ENCODE data around the gene ENTREP1. TPM values are rescaled to one million over a fixed set of nuclear protein-coding genes. Genes with fewer than 3 reads are reported as not detected.

ENTREP1 gene
- total and polyA plus RNA-seq, 2 donors (not counting 1 experiment from before 2014, with no cell fraction given): not detected

- 59% methylated on average over 2 of the region's 5 CpGs for WGBS (ENCODE audit: insufficient coverage)
- H3K4me3 ChIP-seq (ENCODE audit: control extremely low read depth in 1 of 5, extremely low read depth in 1 of 5, insufficient read depth in 1 of 5, low read depth in 2 of 5, low read length in 4 of 5): no peak overlapping the region
- H3K27ac Mint-ChIP-seq: no peak overlapping the region
- H3K4me3 Mint-ChIP-seq: no peak overlapping the region
- ChIA-PET POLR2A (no interaction called here), CTCF (no interaction called here)
- no peaks in the 10 kb centered on the region for H3K4me1 Mint-ChIP-seq
- DNase-seq (no peak), ATAC-seq (ENCODE audit: low read depth) (no peak)
- TF ChIP-seq, protein P1, sequence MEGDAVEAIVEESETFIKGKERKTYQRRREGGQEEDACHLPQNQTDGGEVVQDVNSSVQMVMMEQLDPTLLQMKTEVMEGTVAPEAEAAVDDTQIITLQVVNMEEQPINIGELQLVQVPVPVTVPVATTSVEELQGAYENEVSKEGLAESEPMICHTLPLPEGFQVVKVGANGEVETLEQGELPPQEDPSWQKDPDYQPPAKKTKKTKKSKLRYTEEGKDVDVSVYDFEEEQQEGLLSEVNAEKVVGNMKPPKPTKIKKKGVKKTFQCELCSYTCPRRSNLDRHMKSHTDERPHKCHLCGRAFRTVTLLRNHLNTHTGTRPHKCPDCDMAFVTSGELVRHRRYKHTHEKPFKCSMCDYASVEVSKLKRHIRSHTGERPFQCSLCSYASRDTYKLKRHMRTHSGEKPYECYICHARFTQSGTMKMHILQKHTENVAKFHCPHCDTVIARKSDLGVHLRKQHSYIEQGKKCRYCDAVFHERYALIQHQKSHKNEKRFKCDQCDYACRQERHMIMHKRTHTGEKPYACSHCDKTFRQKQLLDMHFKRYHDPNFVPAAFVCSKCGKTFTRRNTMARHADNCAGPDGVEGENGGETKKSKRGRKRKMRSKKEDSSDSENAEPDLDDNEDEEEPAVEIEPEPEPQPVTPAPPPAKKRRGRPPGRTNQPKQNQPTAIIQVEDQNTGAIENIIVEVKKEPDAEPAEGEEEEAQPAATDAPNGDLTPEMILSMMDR (IDR thresholded peaks at IDR 0.05): no peak
- no peak for TF ChIP-seq EZH2 (IDR thresholded peaks at IDR 0.05; ENCODE audit: borderline replicate concordance, insufficient read depth, low read depth, low read length, poor library complexity, severe bottlenecking)
- H3K4me1 ChIP-seq (ENCODE audit: control insufficient read depth in 2 of 2, insufficient read depth in 2 of 2, low read length in 2 of 2): no peaks in the 10 kb centered on the region
- no peak overlapping the region for H3K27ac ChIP-seq (ENCODE audit: low read length in 2 of 2)
- no peak overlapping the region for H3K9ac ChIP-seq (ENCODE audit: low read length)
- no peak overlapping the region for H2AFZ ChIP-seq (ENCODE audit: insufficient read depth, low read depth, low read length, poor library complexity, severe bottlenecking)
- intact Hi-C loops (cut with micrococcal nuclease): no loop called here
- H3K27me3 Mint-ChIP-seq: peaks cover 15% of the 10 kb centered on the region
- H3K9me3 ChIP-seq (ENCODE audit: control extremely low read depth in 1 of 3, control insufficient read depth in 2 of 3, insufficient read depth in 1 of 3, low read length in 2 of 3): peaks cover 0 to 4% (median 0%) of the 10 kb centered on the region in 3 donors
- no peaks in the 10 kb centered on the region for H3K79me2 ChIP-seq (ENCODE audit: control insufficient read depth, insufficient read depth, low read length)
- H3K9me3 Mint-ChIP-seq (ENCODE audit: insufficient read depth): peaks cover 4% of the 10 kb centered on the region
- H3K27me3 ChIP-seq (replicated peaks in 1 of 4; ENCODE audit: control extremely low read depth in 1 of 4, control insufficient read depth in 3 of 4, insufficient read depth in 4 of 4, low read length in 3 of 4): peaks cover 0 to 2% (median 0%) of the 10 kb centered on the region in 4 experiments
- no peaks in the 10 kb centered on the region for H4K20me1 ChIP-seq (ENCODE audit: control insufficient read depth, insufficient read depth, low read length, poor library complexity, severe bottlenecking)
- H3K36me3 ChIP-seq (replicated peaks in 1 of 2; ENCODE audit: control extremely low read depth in 1 of 2, control insufficient read depth in 1 of 2, extremely low read depth in 1 of 2, insufficient read depth in 2 of 2, low read length in 1 of 2): no peaks in the 10 kb centered on the region
- no peak overlapping the region for H3K4me2 ChIP-seq (replicated peaks; ENCODE audit: low read depth, low read length, poor library complexity, severe bottlenecking)
Observed at GRCh38 chr9:69279084-69279731, 45.8 kb upstream of the ENTREP1 start.

- Histone ChIP-seq H3K27me3 (replicated peaks in 1 of 4; ENCODE audit: control extremely low read depth in 1 of 4, control insufficient read depth in 3 of 4, insufficient read depth in 4 of 4, low read length in 3 of 4) (peaks cover 0 to 2% (median 0%) of the 10 kb centered on the region in 4 experiments), H3K4me3 (ENCODE audit: control extremely low read depth in 1 of 5, extremely low read depth in 1 of 5, insufficient read depth in 1 of 5, low read depth in 2 of 5, low read length in 4 of 5) (no peak overlapping the region), H3K27ac (ENCODE audit: low read length in 2 of 2) (no peak overlapping the region), H3K36me3 (replicated peaks in 1 of 2; ENCODE audit: control extremely low read depth in 1 of 2, control insufficient read depth in 1 of 2, extremely low read depth in 1 of 2, insufficient read depth in 2 of 2, low read length in 1 of 2) (no peaks in the 10 kb centered on the region), H3K79me2 (ENCODE audit: control insufficient read depth, insufficient read depth, low read length) (no peaks in the 10 kb centered on the region), H4K20me1 (ENCODE audit: control insufficient read depth, insufficient read depth, low read length, poor library complexity, severe bottlenecking) (no peaks in the 10 kb centered on the region), H3K4me2 (replicated peaks; ENCODE audit: low read depth, low read length, poor library complexity, severe bottlenecking) (no peak overlapping the region), H2AFZ (ENCODE audit: insufficient read depth, low read depth, low read length, poor library complexity, severe bottlenecking) (no peak overlapping the region), H3K9ac (ENCODE audit: low read length) (no peak overlapping the region), H3K4me1 (ENCODE audit: control insufficient read depth in 2 of 2, insufficient read depth in 2 of 2, low read length in 2 of 2) (no peaks in the 10 kb centered on the region), H3K9me3 (ENCODE audit: control extremely low read depth in 1 of 3, control insufficient read depth in 2 of 3, insufficient read depth in 1 of 3, low read length in 2 of 3) (peaks cover 0 to 4% (median 0%) of the 10 kb centered on the region in 3 donors)
- Mint-ChIP-seq H3K9me3 (ENCODE audit: insufficient read depth) (peaks cover 3% of the 10 kb centered on the region), H3K27me3 (peaks cover 15% of the 10 kb centered on the region), H3K4me3 (no peak overlapping the region), H3K27ac (no peak overlapping the region), H3K4me1 (no peaks in the 10 kb centered on the region)
- ChIA-PET POLR2A (no interaction called here), CTCF (no interaction called here)
- no CpG with 5 or more reads among the region's 3 CpGs for WGBS (ENCODE audit: insufficient coverage)
- TF ChIP-seq, protein P1 (IDR thresholded peaks at IDR 0.05): no peak
- no peak for TF ChIP-seq EZH2 (IDR thresholded peaks at IDR 0.05; ENCODE audit: borderline replicate concordance, insufficient read depth, low read depth, low read length, poor library complexity, severe bottlenecking)
- intact Hi-C loops (cut with micrococcal nuclease): no loop called here
- ATAC-seq (ENCODE audit: low read depth): no peak
- no peak for DNase-seq
Observed at GRCh38 chr9:69279733-69280132, 45.3 kb upstream of the ENTREP1 start.
